Suprapubic skin (tissue), 3 donors: ENCODE results near the gene NPM1.

Source experiments
- POLR2A ChIP-seq, 2 donors: fragments of 450-650 bp; IDR thresholded peaks; one replicate each; pipeline ENCODE4 v1.6.1; 2017; ENCODE audit warnings: antibody characterized with exemption in 2 of 2, mild to moderate bottlenecking in 2 of 2, moderate library complexity in 2 of 2
- TF ChIP-seq, protein P1 (sequence below), 2 donors: fragments of 200-600 bp in 1 of 2; fragments of 450-650 bp in 1 of 2; sonication (generic) in 1 of 2; IDR thresholded peaks; one replicate each; pipeline ENCODE4 v1.5.1; 2016 to 2019; ENCODE audit warnings: antibody characterized with exemption in 2 of 2, mild to moderate bottlenecking in 1 of 2, moderate library complexity in 1 of 2

DNA sequence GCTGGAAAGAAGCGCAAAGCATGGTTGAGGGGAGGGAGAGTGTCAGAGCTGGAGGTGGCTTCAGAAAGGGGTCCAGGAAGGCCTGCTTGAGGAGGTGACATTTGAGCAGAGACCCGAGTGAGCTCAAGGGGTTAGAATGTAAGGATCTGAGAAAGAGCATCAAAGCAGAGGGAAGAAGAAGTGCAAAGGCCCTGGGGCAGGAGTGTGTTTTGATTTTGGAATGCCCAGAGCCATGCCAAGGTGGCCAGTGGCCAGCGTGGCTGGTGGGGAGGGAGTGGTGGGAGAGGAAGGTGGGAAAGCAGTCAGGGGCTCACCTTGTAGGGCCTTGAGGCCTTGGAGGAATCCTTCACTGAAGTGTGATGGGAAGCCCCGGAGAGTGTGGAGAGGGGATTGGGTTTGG is 47.2 kb downstream of the NPM1 start:
- no peak for TF ChIP-seq POLR2A (IDR thresholded peaks at IDR 0.05)
- TF ChIP-seq, protein P1, sequence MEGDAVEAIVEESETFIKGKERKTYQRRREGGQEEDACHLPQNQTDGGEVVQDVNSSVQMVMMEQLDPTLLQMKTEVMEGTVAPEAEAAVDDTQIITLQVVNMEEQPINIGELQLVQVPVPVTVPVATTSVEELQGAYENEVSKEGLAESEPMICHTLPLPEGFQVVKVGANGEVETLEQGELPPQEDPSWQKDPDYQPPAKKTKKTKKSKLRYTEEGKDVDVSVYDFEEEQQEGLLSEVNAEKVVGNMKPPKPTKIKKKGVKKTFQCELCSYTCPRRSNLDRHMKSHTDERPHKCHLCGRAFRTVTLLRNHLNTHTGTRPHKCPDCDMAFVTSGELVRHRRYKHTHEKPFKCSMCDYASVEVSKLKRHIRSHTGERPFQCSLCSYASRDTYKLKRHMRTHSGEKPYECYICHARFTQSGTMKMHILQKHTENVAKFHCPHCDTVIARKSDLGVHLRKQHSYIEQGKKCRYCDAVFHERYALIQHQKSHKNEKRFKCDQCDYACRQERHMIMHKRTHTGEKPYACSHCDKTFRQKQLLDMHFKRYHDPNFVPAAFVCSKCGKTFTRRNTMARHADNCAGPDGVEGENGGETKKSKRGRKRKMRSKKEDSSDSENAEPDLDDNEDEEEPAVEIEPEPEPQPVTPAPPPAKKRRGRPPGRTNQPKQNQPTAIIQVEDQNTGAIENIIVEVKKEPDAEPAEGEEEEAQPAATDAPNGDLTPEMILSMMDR (IDR thresholded peaks at IDR 0.05) = no peak
